Upper lobe of right lung (tissue), 1 donor: ENCODE measurements around the gene ACTN4. TPM values are rescaled to one million over a fixed set of nuclear protein-coding genes. Genes with fewer than 3 reads are reported as not detected.
A peak's percentile ranks its signal among the peaks of the same experiment; 100 is the strongest.
"Not testable (repeated sequence)": the region's sequence is repeated elsewhere in the genome, so short reads cannot be mapped to it uniquely, and the experiment has no call there.

Experiments used
- ATAC-seq: fragments of 200-7000 bp; cut with Tn5 transposase; one replicate; pipeline ENCODE4 v1.9.1; 2020; ENCODE audit warnings: mild to moderate bottlenecking, moderate library complexity
- DNase-seq: peaks from one replicate; pipeline ENCODE4 v3.0.0-alpha.2; 2020
- H3K27ac ChIP-seq: fragments of 200-600 bp; one replicate; pipeline ENCODE4 v1.8.0; 2022
- H3K27me3 ChIP-seq: fragments of 200-600 bp; one replicate; pipeline ENCODE4 v1.8.0; 2022; ENCODE audit warnings: mild to moderate bottlenecking
- H3K36me3 ChIP-seq: fragments of 200-600 bp; one replicate; pipeline ENCODE4 v1.8.0; 2022
- H3K4me1 ChIP-seq: fragments of 200-600 bp; one replicate; pipeline ENCODE4 v1.8.0; 2022
- H3K4me3 ChIP-seq: fragments of 200-600 bp; one replicate; pipeline ENCODE4 v1.8.0; 2022; ENCODE audit warnings: mild to moderate bottlenecking
- H3K9me3 ChIP-seq: fragments of 200-600 bp; one replicate; pipeline ENCODE4 v1.8.0; 2022
- intact Hi-C: fragments of 100-400 bp; cut with DNase I; formaldehyde crosslinking; loops from one replicate; pipeline ENCODE4 v1.11.0; 2022
- total RNA-seq: library from RNA; stranded (reverse); fragmentation: NEBNext Ultra II Directional; extraction: Animal tissue kit (Norgen Biotek cat#: 25700); gene quantifications from one replicate; pipeline ENCODE4 v1.2.1, GENCODE V29; 2021
- TF ChIP-seq, protein P1 (sequence below): fragments of 200-600 bp; IDR thresholded peaks from one replicate; pipeline ENCODE4 v1.8.0; 2022; ENCODE audit warnings: antibody characterized with exemption
- donor health status: DM: no; HTN: yes; CAD: no; lungs with severe emphysema.

Gene ACTN4
- total RNA-seq, 1 donor from 2014 or later: 565 TPM

DNA sequence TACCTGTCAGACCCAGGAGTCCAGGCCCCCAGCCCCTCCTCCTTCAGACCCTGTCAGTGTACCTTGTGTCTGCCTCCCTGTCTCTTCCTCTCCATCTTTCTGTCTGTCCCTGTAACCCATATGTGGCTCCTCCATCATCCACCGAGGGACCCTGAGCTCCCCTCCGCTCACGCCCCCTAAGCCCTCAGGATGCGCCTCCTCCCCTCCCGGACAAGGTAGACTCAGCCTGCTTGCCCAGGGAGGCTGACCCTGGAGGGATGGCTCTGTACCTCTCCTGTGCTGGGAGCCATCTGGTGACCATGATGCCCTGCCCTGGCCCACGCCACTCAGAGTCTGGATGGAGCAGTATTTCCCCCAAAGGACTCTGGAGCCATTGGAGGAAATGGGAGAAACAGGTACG lies 97.9 kb downstream of the ACTN4 start:
- TF ChIP-seq, protein P1, sequence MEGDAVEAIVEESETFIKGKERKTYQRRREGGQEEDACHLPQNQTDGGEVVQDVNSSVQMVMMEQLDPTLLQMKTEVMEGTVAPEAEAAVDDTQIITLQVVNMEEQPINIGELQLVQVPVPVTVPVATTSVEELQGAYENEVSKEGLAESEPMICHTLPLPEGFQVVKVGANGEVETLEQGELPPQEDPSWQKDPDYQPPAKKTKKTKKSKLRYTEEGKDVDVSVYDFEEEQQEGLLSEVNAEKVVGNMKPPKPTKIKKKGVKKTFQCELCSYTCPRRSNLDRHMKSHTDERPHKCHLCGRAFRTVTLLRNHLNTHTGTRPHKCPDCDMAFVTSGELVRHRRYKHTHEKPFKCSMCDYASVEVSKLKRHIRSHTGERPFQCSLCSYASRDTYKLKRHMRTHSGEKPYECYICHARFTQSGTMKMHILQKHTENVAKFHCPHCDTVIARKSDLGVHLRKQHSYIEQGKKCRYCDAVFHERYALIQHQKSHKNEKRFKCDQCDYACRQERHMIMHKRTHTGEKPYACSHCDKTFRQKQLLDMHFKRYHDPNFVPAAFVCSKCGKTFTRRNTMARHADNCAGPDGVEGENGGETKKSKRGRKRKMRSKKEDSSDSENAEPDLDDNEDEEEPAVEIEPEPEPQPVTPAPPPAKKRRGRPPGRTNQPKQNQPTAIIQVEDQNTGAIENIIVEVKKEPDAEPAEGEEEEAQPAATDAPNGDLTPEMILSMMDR: no peak

DNA sequence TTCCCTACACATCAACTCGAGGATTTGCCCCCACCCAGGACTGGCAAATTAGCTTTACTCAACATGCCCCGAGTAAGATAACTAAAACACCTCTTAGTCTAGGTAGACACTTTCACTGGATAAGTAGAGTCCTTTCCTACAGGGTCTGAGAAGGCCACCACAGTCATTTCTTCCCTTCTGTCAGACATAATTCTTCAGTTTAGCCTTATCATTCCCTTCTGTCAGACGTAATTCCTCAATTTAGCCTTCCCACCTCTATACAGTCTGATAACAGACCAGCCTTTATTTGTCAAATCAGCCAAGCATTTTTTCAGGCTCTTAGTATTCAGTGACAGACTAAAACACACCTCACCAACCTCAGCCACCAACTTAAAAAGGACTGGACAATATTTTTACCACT lies 106.3 kb downstream of the ACTN4 start:
- H3K27me3 ChIP-seq, intact Hi-C loops, H3K4me1 ChIP-seq, H3K4me3 ChIP-seq, ATAC-seq, H3K36me3 ChIP-seq, DNase-seq, H3K27ac ChIP-seq, H3K9me3 ChIP-seq: not testable (repeated sequence)

More for the DNA sequence above, 97.9 kb downstream of the ACTN4 start:
- no peaks in the 10 kb centered on the region for H3K9me3 ChIP-seq
- H3K4me3 ChIP-seq: no peak overlapping the region
- H3K27me3 ChIP-seq: no peaks in the 10 kb centered on the region
- no peak overlapping the region for H3K27ac ChIP-seq
- DNase-seq (no peak), ATAC-seq (peak; percentile 40)
- no peaks in the 10 kb centered on the region for H3K4me1 ChIP-seq
- H3K36me3 ChIP-seq: no peaks in the 10 kb centered on the region
- intact Hi-C loops: no loop called here

DNA sequence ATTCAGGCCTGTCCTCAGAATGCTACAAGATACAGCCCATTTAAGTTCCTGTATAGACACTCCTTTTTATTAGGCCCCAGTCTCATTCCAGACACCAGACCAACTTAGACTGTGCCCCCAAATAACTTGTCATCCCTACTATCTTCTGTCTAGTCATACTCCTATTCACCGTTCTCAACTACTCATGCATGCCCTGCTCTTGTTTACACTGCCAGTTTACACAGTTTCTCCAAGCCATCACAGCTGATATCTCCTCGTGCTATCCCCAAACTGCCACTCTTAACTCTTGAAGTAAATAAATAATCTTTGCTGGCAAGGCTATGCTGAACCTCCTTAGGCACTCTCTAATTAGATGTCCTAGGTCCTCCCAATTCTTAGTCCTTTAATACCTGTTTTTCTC lies 106.7 kb downstream of the ACTN4 start:
- H3K27ac ChIP-seq, H3K4me3 ChIP-seq, H3K36me3 ChIP-seq, H3K27me3 ChIP-seq, H3K9me3 ChIP-seq, ATAC-seq, intact Hi-C loops, H3K4me1 ChIP-seq, DNase-seq: not testable (repeated sequence)

DNA sequence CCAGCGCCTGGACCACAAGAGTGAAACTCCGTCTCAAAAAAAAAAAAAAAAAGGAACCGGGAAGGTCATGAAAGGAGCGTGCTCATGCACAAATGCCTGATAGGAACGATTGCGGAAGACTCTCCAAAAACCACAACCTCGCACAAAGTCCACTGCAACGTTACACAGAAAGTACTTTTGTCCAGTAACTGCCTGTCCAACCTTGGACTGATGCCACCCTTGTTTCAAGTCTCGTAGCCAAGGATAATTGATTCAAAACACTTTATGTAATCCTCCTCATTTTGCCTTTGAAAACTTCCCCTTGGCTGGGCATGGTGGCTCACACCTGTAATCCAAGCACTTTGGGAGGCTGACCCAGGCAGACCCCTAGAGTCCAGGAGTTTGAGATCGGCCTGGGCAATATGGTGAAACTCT lies 112.1 kb downstream of the ACTN4 start:
- peak overlapping the region; percentile 65 for H3K27ac ChIP-seq

DNA sequence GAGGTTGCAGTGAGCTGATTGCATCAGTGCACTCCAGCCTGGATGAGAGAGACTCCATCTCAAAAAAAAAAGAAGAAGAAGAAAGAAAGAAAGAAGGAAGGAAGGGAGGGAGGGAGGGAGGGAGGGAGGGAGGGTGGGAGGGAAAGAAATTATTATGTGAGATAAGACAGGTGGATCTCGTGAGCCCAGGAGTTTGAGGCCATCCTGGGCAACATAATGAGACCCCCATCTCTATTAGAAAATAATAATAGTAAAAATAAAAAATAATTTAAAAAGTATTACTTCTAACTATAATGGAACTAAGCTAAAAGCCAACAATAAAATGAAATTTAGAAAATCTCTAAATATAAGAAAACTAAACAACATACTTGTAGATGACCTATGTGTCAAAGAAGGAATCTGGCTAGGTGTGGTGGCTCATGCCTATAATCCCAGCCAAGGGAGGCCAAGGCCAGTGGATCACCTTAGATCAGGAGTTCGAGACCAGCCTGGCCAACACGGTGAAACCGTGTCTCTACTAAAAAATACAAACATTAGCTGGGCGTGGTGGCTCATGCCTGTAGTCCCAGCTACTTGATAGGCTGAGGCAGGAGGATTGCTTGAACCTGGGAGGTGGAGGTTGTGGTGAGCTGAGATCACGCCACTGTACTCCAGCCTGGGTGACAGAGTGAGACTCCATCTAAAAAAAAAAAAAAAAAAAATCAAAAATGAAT lies 113.5 kb downstream of the ACTN4 start:
- intact Hi-C loops, H3K9me3 ChIP-seq, H3K4me3 ChIP-seq, H3K4me1 ChIP-seq, H3K27me3 ChIP-seq, ATAC-seq, H3K36me3 ChIP-seq, H3K27ac ChIP-seq, DNase-seq: not testable (repeated sequence)

More for the DNA sequence above, 112.1 kb downstream of the ACTN4 start:
- intact Hi-C loops: no loop called here
- ATAC-seq (peak; percentile 97), DNase-seq (no peak)
- Histone ChIP-seq H3K36me3 (no peaks in the 10 kb centered on the region), H3K9me3 (no peaks in the 10 kb centered on the region), H3K4me3 (no peak overlapping the region), H3K27me3 (no peaks in the 10 kb centered on the region), H3K4me1 (no peaks in the 10 kb centered on the region)
- TF ChIP-seq, protein P1: no peak

DNA sequence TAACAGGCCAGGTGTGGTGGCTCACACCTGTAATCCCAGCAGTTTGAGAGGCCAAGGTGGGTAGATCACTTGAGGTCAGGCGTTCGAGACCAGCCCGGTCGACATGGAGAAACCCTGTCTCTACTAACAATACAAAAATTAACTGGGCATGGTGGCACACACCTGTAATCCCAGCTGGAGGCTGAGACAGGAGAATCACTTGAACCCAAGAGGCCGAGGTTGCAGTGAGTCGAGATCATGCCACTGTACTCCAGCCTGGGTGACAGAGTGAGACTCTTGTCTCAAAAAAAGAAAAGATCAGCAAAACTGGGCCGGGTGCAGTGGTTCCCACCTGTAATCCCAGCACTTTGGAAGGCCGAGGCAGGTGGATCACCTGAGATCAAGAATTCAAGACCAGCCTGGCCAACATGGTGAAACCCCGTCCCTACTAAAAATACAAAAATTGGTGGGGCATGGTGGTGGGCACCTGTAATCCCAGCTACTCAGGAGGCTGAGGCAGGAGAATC lies 114.5 kb downstream of the ACTN4 start:
- H3K27ac ChIP-seq, H3K4me1 ChIP-seq, H3K9me3 ChIP-seq, DNase-seq, ATAC-seq, intact Hi-C loops, H3K4me3 ChIP-seq, H3K36me3 ChIP-seq, H3K27me3 ChIP-seq: not testable (repeated sequence)

DNA sequence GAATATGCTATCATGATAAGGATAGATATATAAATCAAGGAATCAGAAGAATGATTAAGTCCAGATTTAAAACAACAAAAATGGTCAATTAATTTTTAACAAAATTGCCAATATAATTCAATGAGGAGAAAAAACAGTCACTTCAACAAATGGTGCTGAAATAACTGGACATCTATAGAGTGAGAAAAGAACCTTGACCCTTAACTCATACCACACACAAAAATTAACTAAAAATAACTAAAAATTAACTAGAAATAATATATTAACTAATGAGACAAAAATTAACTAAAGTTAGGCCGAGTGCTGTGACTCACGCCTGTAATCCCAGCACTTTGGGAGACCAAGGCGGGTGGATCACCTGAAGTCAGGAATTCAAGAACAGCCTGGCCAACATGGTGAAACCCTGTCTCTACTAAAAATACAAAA lies 116.4 kb downstream of the ACTN4 start:
- no peak for ATAC-seq
- Histone ChIP-seq H3K27me3 (no peaks in the 10 kb centered on the region), H3K4me3 (no peak overlapping the region), H3K36me3 (no peaks in the 10 kb centered on the region), H3K9me3 (no peaks in the 10 kb centered on the region), H3K27ac (no peak overlapping the region), H3K4me1 (no peaks in the 10 kb centered on the region)
- TF ChIP-seq, protein P1: no peak
- intact Hi-C loops: no loop called here
- no peak for DNase-seq

DNA sequence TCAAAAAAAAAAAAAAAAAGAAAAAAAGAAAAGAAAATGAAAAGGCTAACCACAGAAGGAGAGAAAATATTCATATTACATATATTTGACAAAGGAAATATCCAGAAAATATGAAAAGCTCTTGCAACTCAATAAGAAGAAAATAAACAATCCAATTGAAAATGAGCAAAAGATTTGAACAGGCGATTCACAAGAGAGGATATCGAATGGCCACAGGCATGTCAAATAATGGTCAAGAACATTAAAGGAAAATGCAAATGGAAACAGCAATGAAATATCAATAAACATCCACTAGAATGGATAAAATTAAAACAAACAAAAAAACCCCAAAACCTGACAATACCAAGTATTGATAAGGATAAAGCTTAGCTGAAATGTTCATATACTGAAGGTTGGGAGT lies 117.8 kb downstream of the ACTN4 start:
- intact Hi-C loops: no loop called here
- Histone ChIP-seq H3K4me3 (no peak overlapping the region), H3K27me3 (no peaks in the 10 kb centered on the region), H3K27ac (no peak overlapping the region), H3K36me3 (no peaks in the 10 kb centered on the region), H3K9me3 (no peaks in the 10 kb centered on the region), H3K4me1 (peaks cover 8% of the 10 kb centered on the region)
- TF ChIP-seq, protein P1: no peak
- DNase-seq: no peak
- no peak for ATAC-seq
